Natural killer cell (primary cell): ENCODE results near the gene PLEK2. TPM values are rescaled to one million over a fixed set of nuclear protein-coding genes. Genes with fewer than 3 reads are reported as not detected.
"Not testable (repeated sequence)": the region's sequence is repeated elsewhere in the genome, so short reads cannot be mapped to it uniquely, and the experiment has no call there.

Source experiments
- ATAC-seq, 3 donors: fragments of 150-1000 bp in 2 of 3; fragments of 200-7000 bp in 1 of 3; cut with Tn5 transposase; 1 replicate in 1 of 3; 2 replicates in 2 of 3; pipeline ENCODE4 v1.10.0; 2021; ENCODE audit warnings: mild to moderate bottlenecking in 2 of 3, moderate library complexity in 2 of 3
- DNase-seq, 2 donors: peaks; one replicate each; pipeline versions ENCODE4 v3.0.0 to v3.0.0-alpha.2; 2013 to 2021; ENCODE audit warnings: mixed read lengths in 1 of 2
- H3K27ac ChIP-seq: one replicate; pipeline ENCODE4 v1.5.1; 2013; ENCODE audit warnings: mild to moderate bottlenecking, low read length
- H3K27me3 ChIP-seq: one replicate; pipeline ENCODE4 v1.6.1; 2013; ENCODE audit warnings: low read length; ENCODE audit not compliant: control insufficient read depth, insufficient read depth
- H3K36me3 ChIP-seq: one replicate; pipeline ENCODE4 v1.6.1; 2013; ENCODE audit warnings: low read length; ENCODE audit not compliant: control insufficient read depth, insufficient read depth
- H3K4me1 ChIP-seq: one replicate; pipeline ENCODE4 v1.6.1; 2013; ENCODE audit warnings: low read length; ENCODE audit not compliant: control insufficient read depth, insufficient read depth
- H3K4me3 ChIP-seq: one replicate; pipeline ENCODE4 v1.5.1; 2013; ENCODE audit warnings: low read length
- H3K9me3 ChIP-seq: one replicate; pipeline ENCODE4 v1.6.1; 2013; ENCODE audit warnings: low read length; ENCODE audit not compliant: control insufficient read depth, insufficient read depth
- H3K27ac Mint-ChIP-seq, 2 donors: one replicate each; pipeline ENCODE4 v1.8.0; 2022; ENCODE audit warnings: mild to moderate bottlenecking in 2 of 2, mixed read lengths in 2 of 2, moderate library complexity in 1 of 2
- H3K27me3 Mint-ChIP-seq, 2 donors: one replicate each; pipeline ENCODE4 v1.8.0; 2022; ENCODE audit warnings: low read depth in 2 of 2, mixed read lengths in 2 of 2
- H3K36me3 Mint-ChIP-seq: one replicate; pipeline ENCODE4 v1.8.0; 2022; ENCODE audit warnings: mixed read lengths
- H3K4me1 Mint-ChIP-seq, 2 donors: one replicate each; pipeline ENCODE4 v1.8.0; 2022; ENCODE audit warnings: mixed read lengths in 2 of 2
- H3K4me3 Mint-ChIP-seq: one replicate; pipeline ENCODE4 v1.8.0; 2022; ENCODE audit warnings: mild to moderate bottlenecking, moderate library complexity, mixed read lengths
- H3K9me3 Mint-ChIP-seq, 2 donors: one replicate each; pipeline ENCODE4 v1.8.0; 2022; ENCODE audit warnings: mixed read lengths in 2 of 2
- CTCF ChIP-seq: fragments of 200-600 bp; IDR thresholded peaks from one replicate; pipeline ENCODE4 v1.8.0; 2022; ENCODE audit warnings: antibody characterized with exemption
- WGBS: methylation state at CpG from one replicate; pipeline ENCODE4 v1.1.7; 2013; ENCODE audit warnings: missing lambda C conversion rate; ENCODE audit not compliant: insufficient coverage; 5-methylcytosine and 5-hydroxymethylcytosine counted together
- intact Hi-C: fragments of 100-400 bp; cut with micrococcal nuclease; formaldehyde crosslinking; loops from one replicate; pipeline ENCODE4 v1.14.2; 2022
- total RNA-seq, 4 donors: library from RNA; stranded (reverse); fragments of 120-200 nt in 1 of 4; gene quantifications; one replicate each; pipeline versions ENCODE4 v1.2.3 to v1.2.4, GENCODE V29; 2013 to 2022

Gene PLEK2
- total RNA-seq, 3 donors from 2014 or later (not counting 1 experiment from before 2014, with no cell fraction given): not detected

- DNase-seq: no peak
- no peak overlapping the region for H3K27ac ChIP-seq
- H3K4me1 ChIP-seq: peaks cover 3% of the 10 kb centered on the region
- H3K4me3 Mint-ChIP-seq: no peak overlapping the region
- no peaks in the 10 kb centered on the region for H3K27me3 ChIP-seq
- H3K27me3 Mint-ChIP-seq: peaks cover 15 to 17% of the 10 kb centered on the region in 2 donors
- H3K4me1 Mint-ChIP-seq: no peaks in the 10 kb centered on the region
- no peaks in the 10 kb centered on the region for H3K9me3 ChIP-seq
- WGBS: 85% methylated on average over 8 of the region's 8 CpGs
- no peak for TF ChIP-seq CTCF
- no peaks in the 10 kb centered on the region for H3K36me3 Mint-ChIP-seq
- H3K9me3 Mint-ChIP-seq: no peaks in the 10 kb centered on the region
- H3K36me3 ChIP-seq: no peaks in the 10 kb centered on the region
- H3K27ac Mint-ChIP-seq: no peak overlapping the region
- ATAC-seq: no peak
- intact Hi-C loops: no loop called here
- no peak overlapping the region for H3K4me3 ChIP-seq
These were observed 2.5 kb downstream of the PLEK2 start for GRCh38 chr14:67409461-67409860.

- intact Hi-C loops, H3K4me1 Mint-ChIP-seq, H3K27ac ChIP-seq, H3K36me3 Mint-ChIP-seq, ATAC-seq, H3K27ac Mint-ChIP-seq, DNase-seq, H3K27me3 ChIP-seq, H3K4me1 ChIP-seq, H3K4me3 Mint-ChIP-seq, H3K4me3 ChIP-seq, H3K9me3 ChIP-seq, H3K9me3 Mint-ChIP-seq, H3K36me3 ChIP-seq: not testable (repeated sequence)
- H3K27me3 Mint-ChIP-seq: peaks cover 11 to 16% of the 10 kb centered on the region in 2 donors
- WGBS: 87% methylated on average over 6 of the region's 7 CpGs
These were observed 3.7 kb downstream of the PLEK2 start for GRCh38 chr14:67408122-67408801.

GRCh38 chr14:67405771-67406170, 6.2 kb downstream of the PLEK2 start:
- Mint-ChIP-seq H3K27me3 (peaks cover 12 to 14% of the 10 kb centered on the region in 2 donors), H3K4me3 (no peak overlapping the region), H3K9me3 (no peaks in the 10 kb centered on the region), H3K36me3 (no peaks in the 10 kb centered on the region), H3K4me1 (no peaks in the 10 kb centered on the region), H3K27ac (no peak overlapping the region)
- ATAC-seq: no peak
- DNase-seq: no peak
- Histone ChIP-seq H3K9me3 (no peaks in the 10 kb centered on the region), H3K36me3 (no peaks in the 10 kb centered on the region), H3K4me1 (no peaks in the 10 kb centered on the region), H3K27me3 (no peaks in the 10 kb centered on the region), H3K4me3 (no peak overlapping the region), H3K27ac (no peak overlapping the region)
- intact Hi-C loops: no loop called here
- 95% methylated on average over 5 of the region's 5 CpGs for WGBS
- TF ChIP-seq CTCF: no peak

- no peaks in the 10 kb centered on the region for H3K4me1 ChIP-seq
- no peak overlapping the region for H3K4me3 Mint-ChIP-seq
- ATAC-seq (no peak), DNase-seq (no peak)
- H3K36me3 ChIP-seq: no peaks in the 10 kb centered on the region
- 94% methylated on average over 4 of the region's 4 CpGs for WGBS
- no peaks in the 10 kb centered on the region for H3K4me1 Mint-ChIP-seq
- H3K36me3 Mint-ChIP-seq: no peaks in the 10 kb centered on the region
- H3K9me3 Mint-ChIP-seq: no peaks in the 10 kb centered on the region
- no peaks in the 10 kb centered on the region for H3K9me3 ChIP-seq
- no peak overlapping the region for H3K27ac Mint-ChIP-seq
- no peak overlapping the region for H3K27ac ChIP-seq
- H3K27me3 Mint-ChIP-seq: peaks cover 11 to 12% of the 10 kb centered on the region in 2 donors
- intact Hi-C loops: no loop called here
- TF ChIP-seq CTCF: no peak
- H3K4me3 ChIP-seq: no peak overlapping the region
- no peaks in the 10 kb centered on the region for H3K27me3 ChIP-seq
These were observed 11.5 kb downstream of the PLEK2 start for GRCh38 chr14:67400434-67400833.
